NCI-H2081 (cell line): Measurements from ENCODE around the gene SMOC2.
"Not testable (repeated sequence)": the region's sequence is repeated elsewhere in the genome, so short reads cannot be mapped to it uniquely, and the experiment has no call there.

ENCODE experiments used
- DNase-seq, 2 experiments: peaks; one replicate each; lab custom pipeline; 2025; lab: John Stamatoyannopoulos, UW

Gene SMOC2

DNA sequence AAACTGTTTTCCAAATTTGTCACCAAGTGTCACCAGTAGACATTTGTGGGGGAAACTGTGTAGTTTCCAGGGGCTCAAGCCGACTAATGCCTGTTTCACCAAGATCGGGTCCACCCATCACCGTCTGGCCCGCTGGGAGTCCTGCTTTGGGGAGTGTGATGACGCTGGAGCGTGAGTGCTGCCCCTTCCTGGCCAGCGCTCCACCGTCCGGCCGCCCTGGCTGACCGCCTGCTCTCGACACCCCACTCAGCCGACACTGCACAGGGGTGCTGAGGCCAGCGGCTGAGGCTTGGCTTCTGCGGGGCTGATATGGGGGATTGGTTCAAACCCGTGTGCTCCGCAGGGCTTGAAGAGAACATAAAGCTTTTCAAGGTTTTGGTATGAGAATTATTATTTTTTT lies 160.1 kb downstream of the SMOC2 start:
- no peak for DNase-seq

DNA sequence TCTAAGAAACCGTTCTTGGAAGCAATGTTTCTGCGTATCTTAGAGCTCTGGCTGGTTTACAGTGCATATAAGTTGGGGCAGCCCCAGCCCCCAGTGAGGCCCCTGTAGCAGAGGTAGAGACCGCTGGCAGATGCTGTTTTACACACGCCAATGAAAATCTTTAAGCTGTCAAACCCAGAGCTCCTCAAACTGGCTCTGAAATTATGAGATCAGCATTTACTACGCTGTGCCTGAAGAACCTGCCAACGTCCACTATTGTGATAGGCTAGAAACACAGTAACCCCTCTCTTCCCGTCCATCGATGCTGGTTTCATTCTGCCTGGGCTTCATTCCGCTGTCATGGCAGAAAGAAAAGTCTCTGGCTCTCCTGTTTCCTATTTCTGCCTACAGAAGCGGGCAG lies 160.6 kb downstream of the SMOC2 start:
- DNase-seq: no peak

DNA sequence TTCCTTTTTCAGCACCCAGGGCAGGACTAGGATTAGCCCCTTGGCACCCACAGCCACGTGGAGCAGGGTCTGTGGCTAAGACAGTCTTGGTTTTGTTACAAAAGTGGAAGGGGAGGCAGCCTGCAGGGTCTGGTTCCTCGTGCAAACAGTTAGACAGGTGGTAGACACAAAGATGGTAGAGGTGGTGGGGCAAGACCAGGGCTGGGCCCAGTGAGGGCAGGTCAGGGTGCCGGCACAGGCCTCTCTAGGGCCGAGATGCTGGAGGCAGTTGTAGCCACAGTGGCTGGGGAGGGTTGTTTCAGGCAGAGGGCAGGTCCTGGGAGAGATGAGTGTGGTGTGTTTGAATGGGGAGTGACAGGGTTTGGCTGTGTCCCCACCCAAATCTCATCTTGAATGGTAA lies 161.6 kb downstream of the SMOC2 start:
- no peak for DNase-seq

DNA sequence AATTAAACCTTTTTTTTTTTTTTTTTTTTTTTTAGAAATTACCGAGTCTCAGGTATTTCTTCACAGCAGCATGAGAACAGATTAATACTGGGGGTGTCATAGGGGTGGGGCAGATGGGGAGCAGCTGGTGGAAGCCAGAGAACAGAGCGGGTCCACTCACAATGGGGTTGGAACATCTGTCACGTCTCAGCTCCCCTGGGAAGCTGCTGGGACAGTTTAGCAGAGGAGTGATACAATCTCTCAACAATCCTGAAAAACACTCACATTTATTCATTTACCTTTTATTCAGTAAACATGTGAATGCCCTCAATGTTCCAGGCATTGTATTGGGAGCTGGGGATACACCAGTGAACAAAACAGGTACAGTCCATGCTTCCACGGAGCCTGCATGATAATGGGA lies 162.2 kb downstream of the SMOC2 start:
- DNase-seq: no peak

DNA sequence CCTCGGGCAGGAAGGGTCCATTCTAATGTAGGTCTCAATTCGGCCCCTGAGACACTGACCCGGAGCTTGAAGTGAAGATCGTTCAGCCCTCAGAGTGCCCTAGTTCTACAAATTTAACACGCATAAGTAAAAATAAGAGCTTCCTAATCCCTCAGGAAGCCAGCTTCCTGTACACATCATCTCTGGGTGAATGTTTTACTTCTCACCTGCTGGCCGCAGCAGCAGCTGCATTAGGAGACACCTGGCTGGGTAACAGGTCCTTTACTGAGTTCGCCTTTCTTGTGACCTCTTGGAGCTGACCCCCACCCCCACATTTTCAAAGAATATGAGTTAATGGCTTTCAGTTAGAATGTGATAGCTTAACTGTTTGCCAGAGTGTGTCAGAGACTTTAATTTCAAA lies 165.0 kb downstream of the SMOC2 start:
- DNase-seq: no peak

DNA sequence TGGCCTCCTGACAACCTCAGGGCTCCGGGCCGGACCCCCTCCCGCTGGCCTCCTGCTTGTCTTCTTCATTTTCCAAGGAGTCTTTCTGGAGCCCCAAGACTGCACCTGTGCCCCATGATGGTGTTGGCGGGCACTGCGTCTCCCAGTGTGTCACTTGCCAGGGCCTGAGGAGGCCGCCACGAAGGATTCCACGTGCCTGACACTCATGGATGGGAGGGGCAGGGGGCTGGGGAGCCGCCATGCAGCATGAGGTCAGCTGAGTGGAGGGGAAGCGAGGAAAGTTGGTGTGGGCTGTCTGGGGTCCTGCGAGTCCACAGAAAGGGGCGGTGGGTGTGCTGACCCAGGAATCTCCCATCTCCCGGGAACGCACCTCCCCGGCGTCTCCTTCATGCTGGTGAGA lies 165.7 kb downstream of the SMOC2 start:
- no peak for DNase-seq

DNA sequence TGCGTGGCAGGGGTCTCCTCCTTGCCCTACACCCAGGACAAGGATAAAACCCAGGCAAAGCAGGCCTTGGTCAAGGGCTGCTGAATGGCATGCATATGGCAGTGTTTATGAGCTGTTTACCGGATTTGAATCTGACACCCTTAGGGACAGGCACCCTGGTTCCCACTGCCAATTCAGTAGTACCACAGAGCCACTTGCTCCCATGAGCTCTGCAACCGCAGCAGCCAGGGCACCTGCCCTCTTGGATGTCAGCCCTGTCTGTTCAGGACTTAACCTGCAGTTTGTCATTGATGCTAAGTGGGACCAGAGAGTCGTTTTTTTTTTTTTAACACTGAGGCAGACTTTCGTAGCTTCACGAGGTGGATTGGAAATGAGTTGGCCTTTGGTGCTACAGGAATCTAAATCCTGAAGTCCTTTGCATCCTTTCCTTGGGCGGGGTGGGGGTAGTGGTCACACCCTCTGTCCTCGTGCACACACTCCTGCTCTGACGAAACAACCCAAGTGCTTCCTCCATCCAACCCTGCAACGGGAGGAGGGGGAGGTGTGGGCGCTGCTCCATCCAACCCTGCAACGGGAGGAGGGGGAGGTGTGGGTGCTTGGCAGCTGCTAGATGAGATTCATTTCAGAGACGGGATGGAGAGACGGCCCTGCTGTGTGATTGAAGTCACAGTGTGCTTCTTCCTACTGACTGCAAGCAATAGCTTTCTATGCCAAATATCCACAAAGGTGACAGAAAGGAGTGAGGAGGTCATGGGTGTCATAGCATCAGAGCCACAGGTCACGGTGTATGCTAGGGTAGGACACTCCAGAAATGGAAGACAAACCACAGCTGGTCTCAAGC lies 166.5 kb downstream of the SMOC2 start:
- DNase-seq: no peak

DNA sequence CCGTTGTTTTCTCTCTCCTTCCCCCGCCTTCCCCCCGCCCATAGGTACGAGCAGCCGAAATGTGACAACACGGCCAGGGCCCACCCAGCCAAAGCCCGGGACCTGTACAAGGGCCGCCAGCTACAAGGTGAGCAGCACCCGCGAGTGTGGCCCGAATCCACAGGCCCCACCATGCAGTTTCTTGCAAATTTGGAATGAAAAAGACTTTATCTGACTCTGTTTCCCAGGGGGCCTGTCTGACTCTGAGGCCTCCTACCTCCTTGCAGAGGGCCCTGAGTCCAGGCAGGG lies 167.1 kb downstream of the SMOC2 start:
- no peak for DNase-seq

DNA sequence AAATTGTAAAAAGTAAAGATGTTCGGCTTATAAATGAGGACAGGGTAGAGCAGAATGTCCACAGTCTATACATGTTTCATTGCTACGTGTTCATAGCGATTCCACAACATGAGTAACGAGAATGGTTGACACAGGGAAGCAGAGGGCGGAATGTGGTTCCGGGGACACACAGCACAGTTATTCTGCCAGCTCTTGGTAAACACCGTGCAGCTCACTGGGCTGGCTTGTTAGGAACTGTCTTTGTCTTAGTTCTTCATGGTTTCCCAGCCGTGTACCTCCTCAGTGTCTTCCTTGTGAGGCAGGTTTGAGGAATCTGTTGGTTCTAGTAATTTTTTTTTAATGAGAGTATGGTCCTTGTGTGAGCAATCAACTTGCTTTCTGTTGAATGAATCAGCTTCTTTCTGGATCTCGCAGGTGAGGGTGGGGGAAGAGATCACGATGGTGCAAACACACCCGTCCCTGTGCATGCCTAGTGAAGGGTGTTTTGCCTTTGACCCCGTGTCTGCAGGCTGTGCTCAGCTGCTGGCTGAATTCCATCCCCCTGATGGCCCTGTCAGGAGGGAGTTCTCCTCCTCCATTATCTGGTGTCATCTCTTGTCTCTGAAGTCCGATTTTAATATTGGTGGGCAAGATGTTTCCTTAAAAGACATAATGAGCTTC lies 168.2 kb downstream of the SMOC2 start:
- DNase-seq: no peak

DNA sequence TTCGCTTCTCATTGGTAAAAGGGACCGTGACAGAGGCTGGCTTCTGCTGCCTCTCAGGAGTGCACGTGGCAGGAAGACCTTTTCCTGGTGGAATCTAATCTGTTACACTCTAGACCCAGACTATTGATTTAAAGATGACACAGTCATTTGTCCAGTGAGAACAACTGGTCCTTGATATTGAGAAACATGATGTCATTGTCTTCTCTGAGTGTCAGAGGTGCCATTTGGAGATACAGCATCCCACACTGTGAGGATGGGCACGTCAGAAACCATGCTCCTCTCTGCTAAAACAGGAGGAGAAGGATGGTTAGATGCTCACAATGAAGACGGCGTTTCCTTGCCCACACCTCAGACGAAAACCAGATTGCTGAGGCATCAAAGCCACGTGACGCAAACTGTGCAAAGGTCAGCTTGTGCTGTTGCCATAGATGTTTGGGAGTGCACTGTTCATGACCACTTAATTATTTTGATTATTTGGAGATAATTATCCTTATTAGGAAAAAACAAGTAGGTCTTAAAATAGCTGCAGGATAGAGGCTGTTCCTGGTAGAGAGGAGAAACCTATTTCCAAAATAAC lies 169.0 kb downstream of the SMOC2 start:
- no peak for DNase-seq

DNA sequence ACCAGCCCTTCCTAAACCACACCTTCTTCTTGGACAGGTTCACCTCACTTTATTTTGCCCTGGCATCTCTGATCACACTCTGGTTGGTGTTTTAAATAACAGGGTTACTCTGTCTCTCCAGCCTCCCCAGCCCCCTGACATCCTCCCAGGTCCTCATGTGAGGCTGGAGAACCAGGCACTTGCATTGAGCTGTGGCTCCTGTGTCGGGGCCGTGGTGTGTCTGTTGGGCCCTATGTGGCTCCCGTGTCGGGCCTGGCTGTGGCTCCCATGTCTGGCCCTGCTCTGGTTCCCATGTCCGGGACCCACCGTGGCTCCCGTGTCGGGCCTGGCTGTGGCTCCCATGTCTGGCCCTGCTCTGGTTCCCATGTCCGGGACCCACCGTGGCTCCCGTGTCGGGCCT lies 170.0 kb downstream of the SMOC2 start:
- not testable (repeated sequence) for DNase-seq

DNA sequence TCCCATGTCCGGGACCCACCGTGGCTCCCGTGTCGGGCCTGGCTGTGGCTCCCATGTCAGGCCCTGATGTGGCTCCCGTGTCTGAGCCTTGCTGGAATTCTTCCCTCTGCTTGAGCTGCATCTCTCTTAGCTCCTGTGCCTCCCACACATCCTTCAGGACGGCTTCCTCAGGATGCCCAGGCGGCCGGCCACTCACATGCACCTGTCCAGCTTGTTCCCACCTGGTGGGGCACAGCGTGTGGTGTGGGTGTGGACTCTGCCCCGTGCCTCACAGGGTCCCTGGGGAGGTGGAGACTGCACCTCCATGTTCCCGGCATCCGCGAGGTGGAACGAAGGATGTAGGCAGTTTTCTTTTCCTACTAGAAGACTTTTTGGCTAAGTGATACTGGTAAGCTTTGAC lies 170.7 kb downstream of the SMOC2 start:
- no peak for DNase-seq

DNA sequence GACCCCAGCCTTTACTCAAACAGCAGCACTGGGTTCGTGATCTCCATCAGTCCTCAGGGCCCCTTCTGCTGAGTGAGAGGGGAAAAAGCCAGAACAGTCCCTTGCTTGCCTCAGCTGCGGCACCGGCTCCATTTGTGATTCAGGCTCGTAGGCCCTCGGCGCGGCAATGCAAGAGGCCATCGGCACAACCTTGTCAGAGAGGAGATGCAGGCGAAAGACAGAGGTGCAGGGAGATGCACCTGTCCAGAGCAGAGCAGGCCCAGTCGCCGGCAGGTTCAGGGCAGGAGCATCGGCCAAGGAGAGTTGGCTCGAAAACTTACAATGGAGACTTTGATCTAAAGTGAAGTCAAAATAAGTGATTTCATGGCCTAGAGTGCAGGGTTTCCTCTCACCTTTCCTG lies 171.6 kb downstream of the SMOC2 start:
- DNase-seq: no peak

DNA sequence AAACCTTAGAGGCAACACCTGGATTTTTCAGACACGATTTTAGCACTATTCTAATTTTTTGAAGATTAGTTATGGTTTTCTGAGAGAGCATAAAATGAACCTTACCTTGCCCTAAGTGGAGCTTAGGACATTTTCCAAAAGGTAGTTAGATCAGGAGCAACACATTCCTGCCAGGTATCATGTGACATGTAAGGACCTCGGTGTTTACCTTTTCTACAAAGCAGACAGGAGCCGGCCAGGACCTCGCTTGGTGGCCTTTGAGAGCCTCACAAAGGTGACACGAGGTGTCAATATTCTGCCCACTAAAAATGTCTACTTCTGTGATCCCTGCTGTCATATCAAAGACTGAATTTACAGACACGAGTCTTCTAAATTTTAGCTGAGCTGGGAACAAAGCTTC lies 174.9 kb downstream of the SMOC2 start:
- DNase-seq: no peak

DNA sequence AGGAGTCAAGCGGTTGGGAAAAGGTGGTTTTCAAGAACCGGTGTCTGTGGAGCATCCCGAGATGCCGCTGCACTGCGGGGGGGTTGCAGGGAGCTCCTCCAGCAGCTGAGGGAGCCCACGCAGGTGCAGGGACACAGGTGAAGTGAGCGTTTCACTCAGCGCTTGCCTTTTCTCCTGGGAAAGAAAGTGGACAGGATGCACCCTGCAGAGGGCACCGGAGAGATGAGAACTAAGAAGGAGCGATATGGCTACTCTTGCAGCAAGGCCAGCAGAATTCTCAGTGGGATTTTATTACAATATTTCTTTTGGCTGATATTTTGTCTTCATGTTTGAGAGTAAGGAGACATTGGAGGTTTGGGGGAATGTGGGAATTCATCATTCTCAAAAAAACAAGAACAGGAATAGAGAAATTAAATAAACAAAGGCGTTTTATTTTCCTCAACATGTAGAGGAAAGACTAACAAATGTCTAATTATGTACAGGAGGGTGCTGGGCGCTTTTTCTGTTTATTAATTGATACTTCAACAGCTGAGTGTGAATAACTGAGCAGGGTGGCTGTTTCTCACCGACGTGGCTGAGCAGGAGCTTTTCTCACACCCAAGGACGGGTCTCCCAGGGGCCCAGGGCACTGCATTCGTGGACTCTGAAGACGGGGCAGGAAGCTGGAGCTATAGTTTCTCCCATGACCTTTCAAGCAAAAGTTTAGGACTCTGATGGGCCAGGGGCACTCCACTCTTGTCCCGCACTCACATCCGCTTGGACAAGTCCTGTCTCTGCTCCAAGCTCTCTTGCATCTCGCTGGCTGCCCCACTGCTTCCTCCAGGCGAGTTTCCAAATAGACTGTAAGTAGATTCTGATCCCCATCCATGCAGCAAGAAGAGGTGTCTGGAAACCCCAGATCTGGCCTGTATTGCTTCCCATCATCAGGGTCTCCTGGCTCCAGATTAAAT lies 176.1 kb downstream of the SMOC2 start:
- no peak for DNase-seq

DNA sequence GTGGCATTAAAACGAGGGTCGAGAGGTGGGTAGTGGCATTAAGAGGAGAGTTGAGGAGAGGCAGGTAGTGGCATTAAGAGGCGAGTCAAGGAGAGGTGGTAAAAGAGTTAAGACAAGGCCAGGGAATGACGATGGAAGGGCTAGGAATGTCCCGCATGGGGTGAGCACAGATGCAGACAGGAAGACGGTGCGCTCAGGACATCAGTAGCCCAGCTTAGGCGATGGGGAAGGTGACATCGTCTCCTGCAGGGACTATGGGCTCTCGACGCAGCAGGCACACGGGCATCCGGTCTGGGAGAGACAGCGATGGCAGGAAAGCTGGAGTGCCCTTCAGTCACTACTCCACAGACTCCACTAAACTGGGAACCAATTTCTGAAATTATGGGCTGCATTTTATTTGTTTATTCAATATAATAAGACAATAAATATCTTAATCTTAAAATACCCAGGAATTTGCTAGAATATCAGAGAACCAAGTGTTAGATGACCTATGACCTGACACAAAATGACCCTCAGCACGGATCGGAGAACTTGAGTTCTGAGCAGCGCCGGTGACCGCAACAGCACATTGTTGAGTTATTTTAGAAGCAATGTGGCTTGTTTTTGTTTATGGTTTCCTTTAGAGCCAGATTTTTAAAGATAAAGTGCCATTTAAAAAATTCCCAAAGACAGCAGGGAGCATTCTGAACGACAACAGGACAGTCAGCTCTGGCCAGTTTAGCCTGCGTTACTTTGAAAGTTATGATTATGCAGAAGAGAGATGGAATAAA lies 177.7 kb downstream of the SMOC2 start:
- DNase-seq: no peak

DNA sequence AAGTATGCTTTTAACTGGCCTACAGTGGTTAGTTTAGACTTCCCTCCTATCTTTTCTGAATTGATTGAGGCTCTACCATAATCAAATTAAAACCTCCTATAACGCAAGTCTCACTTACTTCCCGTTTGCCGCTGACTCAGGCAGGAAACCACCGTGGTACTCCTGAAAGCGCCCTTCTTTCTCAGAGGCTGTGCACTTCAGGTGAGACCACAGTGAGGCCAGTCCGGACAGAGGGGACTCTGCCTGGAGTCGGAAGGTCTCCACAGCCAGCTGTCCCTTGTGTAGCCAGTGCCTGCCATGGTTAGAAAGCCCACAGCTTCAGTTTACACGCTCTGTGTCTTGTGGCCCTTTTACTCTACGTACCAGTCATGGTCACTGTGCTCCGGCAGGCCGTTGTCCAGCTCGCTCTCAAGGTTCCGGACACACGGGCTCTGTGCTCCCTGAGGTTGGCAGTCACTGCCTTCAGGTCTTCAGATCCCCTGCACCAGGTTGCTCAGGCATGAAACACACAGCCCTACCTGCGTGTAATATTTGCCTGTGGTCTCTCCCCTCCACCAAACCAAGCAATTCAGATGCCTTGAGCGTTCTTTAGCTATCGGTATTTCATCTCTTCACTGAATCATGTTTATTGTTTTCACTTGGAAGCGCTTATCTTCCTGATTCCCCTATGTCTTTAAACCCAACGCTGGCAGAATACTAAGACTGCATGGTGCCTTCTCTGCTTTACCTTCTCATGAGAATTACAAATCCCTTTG lies 178.8 kb downstream of the SMOC2 start:
- DNase-seq: no peak

DNA sequence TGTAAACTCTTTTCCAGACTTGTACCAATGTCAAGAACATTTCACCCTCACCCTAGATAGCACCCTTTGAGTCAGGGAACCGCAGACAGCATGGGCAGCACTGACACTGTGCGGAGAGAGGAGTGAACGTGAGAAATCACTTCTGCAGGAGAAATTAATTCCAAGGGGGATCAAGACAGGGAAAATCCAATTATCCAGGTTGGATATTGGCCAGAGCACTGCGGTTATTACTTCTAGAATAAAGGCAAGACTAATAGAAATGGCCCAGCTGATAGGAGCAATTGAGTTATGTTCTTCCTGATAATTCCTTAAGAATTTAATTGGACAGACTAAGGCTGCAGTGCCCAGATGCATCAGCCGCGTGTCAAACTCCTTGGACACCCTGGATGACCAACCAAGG lies 179.6 kb downstream of the SMOC2 start:
- DNase-seq: no peak

DNA sequence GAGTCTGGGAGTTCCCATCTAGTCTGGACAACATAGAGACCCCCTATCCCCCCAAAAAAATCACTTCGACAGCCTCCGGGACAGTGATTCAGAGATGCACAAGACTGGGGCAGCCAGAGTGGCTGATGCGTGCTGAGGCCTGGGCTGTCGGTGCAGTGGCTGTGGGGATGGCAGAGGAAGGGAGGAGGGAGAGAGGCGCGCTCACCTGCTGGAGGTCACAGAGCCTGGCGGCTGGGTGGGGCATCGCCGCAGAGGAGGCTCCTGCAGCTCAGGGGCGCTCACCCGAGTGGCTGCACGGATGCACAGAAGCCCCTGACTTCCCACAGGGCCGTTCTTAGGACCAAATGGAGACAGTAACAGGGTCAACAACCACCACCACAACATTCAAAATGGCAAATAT lies 182.8 kb downstream of the SMOC2 start:
- no peak for DNase-seq

DNA sequence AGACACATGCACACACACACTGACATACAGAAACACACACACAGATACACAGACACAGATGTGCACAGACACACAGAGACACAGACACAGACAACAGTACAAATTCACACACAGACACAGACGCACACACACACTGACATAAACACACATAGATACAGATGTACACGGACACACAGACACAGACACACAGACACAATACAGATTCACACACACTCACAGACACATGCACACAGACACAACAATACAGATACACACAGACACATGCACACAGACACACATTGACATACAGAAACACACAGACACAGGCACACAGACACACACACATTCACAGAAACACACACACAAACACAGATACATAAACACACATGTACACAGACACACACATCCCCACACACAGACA lies 183.6 kb downstream of the SMOC2 start:
- DNase-seq: no peak

DNA sequence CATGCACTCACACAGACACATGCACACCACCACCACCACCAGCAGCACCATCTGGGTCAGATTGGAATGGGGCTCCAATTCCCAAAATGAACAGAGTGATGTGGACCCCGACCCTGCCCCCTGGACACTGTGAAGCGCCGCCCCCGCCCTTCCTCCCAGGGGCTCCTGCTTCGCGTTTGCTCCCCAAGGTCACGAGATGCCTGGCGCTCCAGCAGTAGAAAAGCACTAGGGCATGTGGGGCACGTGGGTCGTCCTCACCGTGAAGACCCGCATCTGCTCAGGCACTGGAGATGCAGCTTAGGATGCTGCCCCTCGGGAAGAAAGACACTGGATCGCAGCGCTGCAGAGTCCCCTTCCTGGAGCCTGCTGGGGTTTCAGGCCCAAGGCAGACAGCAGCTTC lies 184.0 kb downstream of the SMOC2 start:
- no peak for DNase-seq
